A549 (cell line): ENCODE results near the gene LRP1. TPM values are rescaled to one million over a fixed set of nuclear protein-coding genes. Genes with fewer than 3 reads are reported as not detected.
A peak's percentile ranks its signal among the peaks of the same experiment; 100 is the strongest.

Source experiments
- ATAC-seq, 2 experiments: fragments of 200-7000 bp in 1 of 2; fragments of >200 bp in 1 of 2; cut with Nextera tagmentation in 1 of 2; cut with Tn5 transposase in 1 of 2; 3 replicates each; pipeline versions ENCODE4 v1.8.0 to v1.9.1; 2018 to 2020; ENCODE audit warnings: mild to moderate bottlenecking in 1 of 2, moderate library complexity in 1 of 2
- CTCF ChIA-PET: fragments of 300-600 bp; sonication (Branson Sonifier 250); formaldehyde crosslinking; extraction: SDS; loops from one replicate; lab custom pipeline; 2021; ENCODE audit warnings: antibody characterized with exemption, inconsistent platforms; lab: Yijun Ruan, JAX
- POLR2A ChIA-PET: fragments of 350-600 bp; formaldehyde crosslinking; extraction: SDS; loops from one replicate; lab custom pipeline; 2021; ENCODE audit warnings: antibody characterized with exemption, inconsistent platforms; lab: Yijun Ruan, JAX
- DNase-seq, 2 experiments: peaks; one replicate each; pipeline versions ENCODE4 v3.0.0 to v3.0.0-alpha.2; 2011 to 2016; ENCODE audit warnings: low read depth in 1 of 2, low spot score in 1 of 2
- FAIRE-seq: peaks from 2 replicates; lab custom pipeline; 2011; peaks lifted over from hg19 to GRCh38; lab: Jason Lieb, UNC
- H3K27ac ChIP-seq, 2 experiments: fragments of >200 bp; sonication (Bioruptor Twin); formaldehyde crosslinking; 3 replicates each; pipeline ENCODE4 v1.5.1; 2016 to 2017
- H3K4me1 ChIP-seq: fragments of >200 bp; sonication (Bioruptor Twin); formaldehyde crosslinking; 3 replicates; pipeline ENCODE4 v1.6.1; 2016
- H3K4me2 ChIP-seq: fragments of >200 bp; sonication (Bioruptor Twin); formaldehyde crosslinking; 3 replicates; pipeline ENCODE4 v1.6.1; 2016
- H3K4me3 ChIP-seq: fragments of >200 bp; sonication (Bioruptor Twin); formaldehyde crosslinking; 3 replicates; pipeline ENCODE4 v1.5.1; 2016
- H3K9me3 ChIP-seq: fragments of >200 bp; sonication (Bioruptor Twin); formaldehyde crosslinking; 3 replicates; pipeline ENCODE4 v1.6.1; 2016
- BHLHE40 ChIP-seq: IDR thresholded peaks from 2 replicates; pipeline ENCODE4 v1.6.1; 2012; ENCODE audit warnings: low read depth, low read length, inconsistent platforms
- CBX2 ChIP-seq: fragments of 200-600 bp; sonication (generic); IDR thresholded peaks from 2 replicates; pipeline ENCODE4 v1.6.1; 2016; ENCODE audit warnings: low read depth, mild to moderate bottlenecking, borderline replicate concordance
- CEBPB ChIP-seq, 2 experiments: fragments of >200 bp in 1 of 2; sonication (Bioruptor Twin) in 1 of 2; formaldehyde crosslinking in 1 of 2; IDR thresholded peaks; 2 replicates each; pipeline ENCODE4 v1.6.1; 2012 to 2016
- EHF ChIP-seq: fragments of 250-450 bp; sonication (Bioruptor Pico); IDR thresholded peaks from 2 replicates; pipeline ENCODE4 v1.5.0; 2020; ENCODE audit warnings: mild to moderate bottlenecking
- HOXB13 ChIP-seq: fragments of 250-450 bp; sonication (Bioruptor Pico); IDR thresholded peaks from 2 replicates; pipeline ENCODE4 v1.5.0; 2020; ENCODE audit warnings: low read depth, mild to moderate bottlenecking, moderate library complexity
- MAZ ChIP-seq: fragments of 150-350 bp; IDR thresholded peaks from 2 replicates; pipeline ENCODE4 v1.6.1; 2014; ENCODE audit warnings: antibody characterized with exemption, low read depth, low read length, borderline replicate concordance
- NPAS2 ChIP-seq: fragments of 250-450 bp; sonication (Bioruptor Pico); IDR thresholded peaks from 2 replicates; pipeline ENCODE4 v1.8.0; 2022; ENCODE audit warnings: mild to moderate bottlenecking, moderate library complexity, borderline replicate concordance
- RAD21 ChIP-seq, 2 experiments: fragments of >200 bp in 1 of 2; sonication (Bioruptor Twin) in 1 of 2; formaldehyde crosslinking in 1 of 2; IDR thresholded peaks in 1 of 2; conservative IDR thresholded peaks in 1 of 2; 2 replicates in 1 of 2; 3 replicates in 1 of 2; pipeline ENCODE4 v1.6.1; 2012 to 2018; ENCODE audit warnings: inconsistent platforms in 1 of 2
- RARB ChIP-seq: fragments of 250-450 bp; sonication (Bioruptor Pico); IDR thresholded peaks from 2 replicates; pipeline ENCODE4 v1.8.0; 2021; ENCODE audit warnings: mild to moderate bottlenecking, moderate library complexity
- WGBS: methylation state at CpG from one replicate; pipeline ENCODE4 v1.1.6; 2017; ENCODE audit errors: missing lambda C conversion rate; 5-methylcytosine and 5-hydroxymethylcytosine counted together
- polyA plus RNA-seq, 4 experiments: library from polyadenylated mRNA; depleted of rRNA in 3 of 4; stranded (reverse); fragments of >200 nt; fragmentation: RNase III in 1 of 4; extraction: RNeasy Plus Mini Kit Qiagen cat#74134 plus additional on column Dnase treatment in 1 of 4; gene quantifications; 2 replicates in 3 of 4; 3 replicates in 1 of 4; pipeline ENCODE4 v1.2.3, GENCODE V29; 2011 to 2017
- TF ChIP-seq, protein P1 (sequence below): fragments of 450-650 bp; IDR thresholded peaks from 2 replicates; pipeline ENCODE4 v1.6.1; 2014; ENCODE audit warnings: antibody characterized with exemption
- TF ChIP-seq, protein P2 (sequence below): fragments of 200-600 bp; sonication (generic); IDR thresholded peaks from 2 replicates; pipeline ENCODE4 v1.6.1; 2016; ENCODE audit warnings: antibody characterized with exemption, mild to moderate bottlenecking, moderate library complexity
- TF ChIP-seq, protein P3 (sequence below): fragments of 250-450 bp; sonication (Bioruptor Pico); IDR thresholded peaks from 2 replicates; pipeline ENCODE4 v1.5.0; 2020; ENCODE audit warnings: low read depth, mild to moderate bottlenecking, moderate library complexity

The LRP1 gene
- polyA plus RNA-seq, 2 of the 4 experiments (the other 2 are of a cell fraction) = 5.6 to 9.4 TPM

DNA sequence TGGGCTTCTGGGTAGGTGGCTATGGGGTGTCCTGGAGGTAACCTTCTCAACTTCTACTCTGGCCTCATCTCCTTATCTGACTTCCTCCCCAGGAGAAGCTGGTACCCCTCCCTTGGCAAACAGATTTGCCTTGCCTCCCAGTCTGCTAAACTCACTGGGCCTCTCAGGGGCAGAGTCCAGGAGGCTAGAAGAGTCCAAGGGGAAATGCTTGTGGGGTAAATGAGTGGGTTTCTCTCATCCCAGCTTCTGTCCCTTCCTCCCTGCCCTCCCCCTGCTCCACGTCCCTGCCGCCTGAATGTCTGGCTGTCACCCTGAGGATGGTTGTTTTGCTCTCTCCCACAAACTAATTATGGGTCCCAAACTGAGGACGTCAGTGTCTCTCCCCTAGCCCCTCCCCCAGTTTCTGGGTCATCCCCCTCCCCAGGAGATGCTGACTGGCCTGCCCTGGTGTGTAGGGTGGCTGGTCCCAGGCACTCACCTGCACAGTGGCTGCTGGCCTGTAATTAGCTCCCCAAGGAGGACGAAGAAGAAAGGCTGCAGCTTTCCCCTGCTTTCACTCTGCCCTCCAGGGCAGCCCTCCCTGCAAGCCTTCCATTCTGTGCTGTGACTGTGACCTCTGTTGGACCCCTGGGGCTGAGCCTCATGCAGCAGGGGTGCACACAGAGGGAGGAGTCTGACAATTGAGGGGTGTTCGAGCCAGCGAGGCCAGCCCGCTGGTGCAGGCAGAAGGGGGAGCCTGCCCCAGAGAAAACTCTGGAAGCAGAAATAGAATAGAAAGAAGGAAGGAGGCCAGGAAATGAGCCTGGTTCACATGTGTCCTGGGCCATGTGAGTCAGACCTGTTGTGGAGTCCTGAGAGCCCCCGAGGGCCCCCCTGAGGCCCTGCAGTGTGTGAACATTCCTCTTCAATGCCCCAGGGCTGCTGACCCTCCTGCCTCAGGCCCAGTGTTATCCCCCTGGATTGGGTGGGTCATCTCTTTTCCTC lies 19.0 kb downstream of the LRP1 start, which contains the start of gene LRP1-AS:
Gene LRP1-AS, minus strand, starts transcription at position 659 of the 984 bp plus-strand sequence.
- POLR2A ChIA-PET = interaction anchor here (0.6 to 1.0 kb wide), 2 partner anchors 19 to 146 kb away, joined by 3 read pairs; partner anchors contain the start of gene LRP1
- DNase-seq = no peak
- 78% methylated on average over 8 of the region's 8 CpGs for WGBS
- peak in 1 of 2 experiments; percentile 22; a peak in 1 of 6 replicates for ATAC-seq
- FAIRE-seq = no peak
- Histone ChIP-seq H3K4me2 (peak within 1 kb of the TSS; percentile 56), H3K27ac (peak within 1 kb of the TSS in 1 of 2 experiments; percentile 67; a peak in 3 of 6 replicates), H3K9me3 (no peaks in the 10 kb centered on the region), H3K4me1 (peaks cover 28% of the 10 kb centered on the region), H3K4me3 (no peak within 1 kb of the TSS)
- TF ChIP-seq, protein P1, sequence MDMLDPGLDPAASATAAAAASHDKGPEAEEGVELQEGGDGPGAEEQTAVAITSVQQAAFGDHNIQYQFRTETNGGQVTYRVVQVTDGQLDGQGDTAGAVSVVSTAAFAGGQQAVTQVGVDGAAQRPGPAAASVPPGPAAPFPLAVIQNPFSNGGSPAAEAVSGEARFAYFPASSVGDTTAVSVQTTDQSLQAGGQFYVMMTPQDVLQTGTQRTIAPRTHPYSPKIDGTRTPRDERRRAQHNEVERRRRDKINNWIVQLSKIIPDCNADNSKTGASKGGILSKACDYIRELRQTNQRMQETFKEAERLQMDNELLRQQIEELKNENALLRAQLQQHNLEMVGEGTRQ = no peak
- no peak for TF ChIP-seq RARB
- no peak for TF ChIP-seq RAD21 (conservative IDR thresholded peaks at IDR 0.05 in 1 of 2, IDR thresholded peaks at IDR 0.05 in 1 of 2)
- no peak for TF ChIP-seq EHF (CRISPR knock-in tag)
- TF ChIP-seq BHLHE40 = no peak
- no peak for TF ChIP-seq HOXB13
- no peak for TF ChIP-seq NPAS2 (CRISPR knock-in tag)
- TF ChIP-seq, protein P2, sequence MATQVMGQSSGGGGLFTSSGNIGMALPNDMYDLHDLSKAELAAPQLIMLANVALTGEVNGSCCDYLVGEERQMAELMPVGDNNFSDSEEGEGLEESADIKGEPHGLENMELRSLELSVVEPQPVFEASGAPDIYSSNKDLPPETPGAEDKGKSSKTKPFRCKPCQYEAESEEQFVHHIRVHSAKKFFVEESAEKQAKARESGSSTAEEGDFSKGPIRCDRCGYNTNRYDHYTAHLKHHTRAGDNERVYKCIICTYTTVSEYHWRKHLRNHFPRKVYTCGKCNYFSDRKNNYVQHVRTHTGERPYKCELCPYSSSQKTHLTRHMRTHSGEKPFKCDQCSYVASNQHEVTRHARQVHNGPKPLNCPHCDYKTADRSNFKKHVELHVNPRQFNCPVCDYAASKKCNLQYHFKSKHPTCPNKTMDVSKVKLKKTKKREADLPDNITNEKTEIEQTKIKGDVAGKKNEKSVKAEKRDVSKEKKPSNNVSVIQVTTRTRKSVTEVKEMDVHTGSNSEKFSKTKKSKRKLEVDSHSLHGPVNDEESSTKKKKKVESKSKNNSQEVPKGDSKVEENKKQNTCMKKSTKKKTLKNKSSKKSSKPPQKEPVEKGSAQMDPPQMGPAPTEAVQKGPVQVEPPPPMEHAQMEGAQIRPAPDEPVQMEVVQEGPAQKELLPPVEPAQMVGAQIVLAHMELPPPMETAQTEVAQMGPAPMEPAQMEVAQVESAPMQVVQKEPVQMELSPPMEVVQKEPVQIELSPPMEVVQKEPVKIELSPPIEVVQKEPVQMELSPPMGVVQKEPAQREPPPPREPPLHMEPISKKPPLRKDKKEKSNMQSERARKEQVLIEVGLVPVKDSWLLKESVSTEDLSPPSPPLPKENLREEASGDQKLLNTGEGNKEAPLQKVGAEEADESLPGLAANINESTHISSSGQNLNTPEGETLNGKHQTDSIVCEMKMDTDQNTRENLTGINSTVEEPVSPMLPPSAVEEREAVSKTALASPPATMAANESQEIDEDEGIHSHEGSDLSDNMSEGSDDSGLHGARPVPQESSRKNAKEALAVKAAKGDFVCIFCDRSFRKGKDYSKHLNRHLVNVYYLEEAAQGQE = no peak
- TF ChIP-seq CBX2 = no peak
- TF ChIP-seq, protein P3, sequence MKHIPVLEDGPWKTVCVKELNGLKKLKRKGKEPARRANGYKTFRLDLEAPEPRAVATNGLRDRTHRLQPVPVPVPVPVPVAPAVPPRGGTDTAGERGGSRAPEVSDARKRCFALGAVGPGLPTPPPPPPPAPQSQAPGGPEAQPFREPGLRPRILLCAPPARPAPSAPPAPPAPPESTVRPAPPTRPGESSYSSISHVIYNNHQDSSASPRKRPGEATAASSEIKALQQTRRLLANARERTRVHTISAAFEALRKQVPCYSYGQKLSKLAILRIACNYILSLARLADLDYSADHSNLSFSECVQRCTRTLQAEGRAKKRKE = no peak
- CTCF ChIA-PET = interaction anchor here (0.6 to 6.5 kb wide), 11 partner anchors 11 to 574 kb away, joined by 3 to 54 read pairs (median 4); no protein-coding TSS in a partner anchor

DNA sequence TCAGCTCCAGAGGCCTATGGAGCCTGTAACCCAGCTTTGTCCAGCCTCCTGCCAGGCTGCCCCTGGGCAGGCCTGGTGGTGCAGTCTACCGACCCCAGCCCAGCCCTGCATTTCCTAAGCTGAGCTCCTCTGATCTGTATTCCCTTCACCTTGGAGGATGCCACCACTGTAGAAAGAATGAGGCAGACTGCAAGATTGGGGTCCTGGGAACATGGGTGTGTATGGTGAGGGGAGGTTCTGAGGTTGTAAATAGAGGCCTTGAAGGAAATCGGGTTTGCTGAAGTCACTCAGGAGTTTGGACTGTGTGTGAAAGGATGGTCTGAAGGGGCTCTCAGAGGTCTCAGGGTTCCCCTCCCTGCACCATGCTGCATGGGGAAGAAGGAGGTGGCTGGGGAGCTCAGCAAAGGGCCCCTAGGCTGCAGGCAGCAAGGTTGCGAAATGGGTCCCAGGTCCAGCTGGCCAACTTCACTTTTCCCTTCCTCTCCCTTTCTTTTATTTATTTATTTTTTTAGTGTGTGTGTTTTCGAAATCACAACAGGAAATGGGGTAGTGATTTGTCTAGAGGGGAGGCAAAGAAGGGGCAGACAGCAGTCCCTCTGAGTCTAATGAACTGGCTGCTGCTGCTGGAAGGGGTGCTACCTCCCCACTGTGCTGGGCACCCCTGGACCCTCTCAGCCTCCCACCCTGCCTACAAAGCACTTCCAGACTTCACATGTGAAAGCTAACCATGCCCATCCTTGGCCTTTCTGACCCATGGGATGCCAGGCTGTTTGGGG lies 20.4 kb downstream of the LRP1 start:
- TF ChIP-seq MAZ (no peak), CEBPB (IDR thresholded peaks at IDR 0.05) (peak; percentile 79 to 82)
- POLR2A ChIA-PET = interaction anchor here (1.0 kb wide), 1 partner anchor 20 kb away, joined by 3 read pairs; the partner anchor contains the start of gene LRP1
- ATAC-seq (no peak; a peak in 1 of 6 replicates), FAIRE-seq (no peak), DNase-seq (no peak)
- H3K4me3 ChIP-seq = no peak overlapping the region
- CTCF ChIA-PET = interaction anchor here (1.1 to 16.2 kb wide), 9 partner anchors 9 to 79 kb away, joined by 3 to 180 read pairs (median 6); no protein-coding TSS in a partner anchor
- 70% methylated on average over 4 of the region's 4 CpGs for WGBS
- peaks cover 28% of the 10 kb centered on the region for H3K4me1 ChIP-seq
- H3K9me3 ChIP-seq = no peaks in the 10 kb centered on the region
- H3K4me2 ChIP-seq = peak overlapping the region; percentile 56
- H3K27ac ChIP-seq = peak overlapping the region; percentile 57 to 67; a peak in 5 of 6 replicates
